Keratinocyte (primary cell): ENCODE data around the gene TAOK1. TPM values are rescaled to one million over a fixed set of nuclear protein-coding genes. Genes with fewer than 3 reads are reported as not detected.

ENCODE experiments used
- DNase-seq: peaks from one replicate; pipeline ENCODE4 v3.0.0-alpha.2; 2011; ENCODE audit warnings: low read depth, missing footprints, low spot score
- FAIRE-seq: peaks from 2 replicates; lab custom pipeline; 2011; peaks lifted over from hg19 to GRCh38; lab: Jason Lieb, UNC
- H2AFZ ChIP-seq: 2 replicates; pipeline ENCODE4 v1.6.0; 2012; ENCODE audit warnings: low read length, control low read depth, inconsistent platforms; ENCODE audit not compliant: control insufficient read depth
- H3K27ac ChIP-seq: 2 replicates; pipeline ENCODE4 v1.5.1; 2011; ENCODE audit warnings: low read length; ENCODE audit not compliant: control insufficient read depth, insufficient read depth
- H3K27me3 ChIP-seq: 3 replicates; pipeline ENCODE4 v1.6.0; 2011; ENCODE audit warnings: low read length; ENCODE audit not compliant: control insufficient read depth, insufficient read depth; ENCODE audit errors: extremely low read depth
- H3K36me3 ChIP-seq, 2 experiments: 2 replicates in 1 of 2; 3 replicates in 1 of 2; pipeline ENCODE4 v1.5.1; 2011; ENCODE audit warnings: low read length in 2 of 2, mild to moderate bottlenecking in 1 of 2; ENCODE audit not compliant: control insufficient read depth in 2 of 2, insufficient read depth in 2 of 2; ENCODE audit errors: extremely low read depth in 1 of 2
- H3K4me1 ChIP-seq: 3 replicates; pipeline ENCODE4 v1.5.1; 2011; ENCODE audit warnings: low read length; ENCODE audit not compliant: control insufficient read depth, insufficient read depth; ENCODE audit errors: extremely low read depth
- H3K4me2 ChIP-seq: 3 replicates; pipeline ENCODE4 v1.6.0; 2011; ENCODE audit warnings: low read depth, low read length; ENCODE audit not compliant: control insufficient read depth, insufficient read depth; ENCODE audit errors: extremely low read depth
- H3K4me3 ChIP-seq, 3 experiments: fragments of 200-600 bp in 1 of 3; sonication (generic) in 1 of 3; 2 replicates in 2 of 3; 3 replicates in 1 of 3; pipeline ENCODE4 v1.5.1; 2011 to 2016; ENCODE audit warnings: low read length in 3 of 3, mild to moderate bottlenecking in 3 of 3, control low read depth in 2 of 3, inconsistent platforms in 1 of 3, low read depth in 1 of 3, mixed read lengths in 1 of 3, mixed run types in 1 of 3, moderate library complexity in 1 of 3; ENCODE audit not compliant: control insufficient read depth in 2 of 3, insufficient read depth in 2 of 3; ENCODE audit errors: extremely low read depth in 1 of 3
- H3K79me2 ChIP-seq: 2 replicates; pipeline ENCODE4 v1.6.0; 2012; ENCODE audit warnings: low read length; ENCODE audit not compliant: control insufficient read depth, insufficient read depth
- H3K9ac ChIP-seq: 3 replicates; pipeline ENCODE4 v1.6.0; 2011; ENCODE audit warnings: low read length; ENCODE audit not compliant: control insufficient read depth, insufficient read depth; ENCODE audit errors: extremely low read depth
- H3K9me1 ChIP-seq: 3 replicates; pipeline ENCODE4 v1.6.0; 2011; ENCODE audit warnings: low read length; ENCODE audit not compliant: control insufficient read depth, insufficient read depth; ENCODE audit errors: extremely low read depth
- H3K9me3 ChIP-seq: 2 replicates; pipeline ENCODE4 v1.5.1; 2012; ENCODE audit warnings: low read depth, low read length; ENCODE audit not compliant: control insufficient read depth
- H4K20me1 ChIP-seq: 3 replicates; pipeline ENCODE4 v1.6.0; 2011; ENCODE audit warnings: low read length; ENCODE audit not compliant: control insufficient read depth, insufficient read depth; ENCODE audit errors: extremely low read depth
- CTCF ChIP-seq, 3 experiments: IDR thresholded peaks in 1 of 3; conservative IDR thresholded peaks in 1 of 3; optimal IDR thresholded peaks in 1 of 3; 2 replicates in 2 of 3; 3 replicates in 1 of 3; pipeline versions ENCODE3 to v1.5.1; 2011; ENCODE audit warnings: low read length in 3 of 3, mild to moderate bottlenecking in 3 of 3, moderate library complexity in 2 of 3, control low read depth in 1 of 3, inconsistent platforms in 1 of 3; ENCODE audit not compliant: insufficient read depth in 2 of 3; ENCODE audit errors: extremely low read depth in 1 of 3
- EZH2 ChIP-seq: IDR thresholded peaks from one replicate; pipeline ENCODE4 v1.6.1; 2012; ENCODE audit warnings: inconsistent platforms, mild to moderate bottlenecking, low read length, moderate library complexity
- dilution Hi-C: fragments of 300-500 bp; cut with MboI; formaldehyde crosslinking; loops from one replicate; pipeline ENCODE4 v1.7.0; 2020; ENCODE audit warnings: low sequenced_read_pairs; ENCODE audit not compliant: extremely low pct_ligation_motif_present
- polyA plus RNA-seq, 5 experiments: library from polyadenylated mRNA; depleted of rRNA in 3 of 5; stranded (reverse) in 3 of 5; stranded (forward) in 1 of 5; unstranded in 1 of 5; fragments of >200 nt; gene quantifications; 1 replicate in 1 of 5; 2 replicates in 3 of 5; 3 replicates in 1 of 5; pipeline versions ENCODE4 v1.2.1 to v1.2.3, GENCODE V29; 2011 to 2012; ENCODE audit warnings: missing spikeins in 2 of 5, low read depth in 1 of 5, low replicate concordance in 1 of 5
- small RNA-seq, 3 experiments: library from RNA; depleted of rRNA; stranded (forward); fragments of <200 nt; gene quantifications; one replicate each; pipeline ENCODE3, GENCODE V24; 2012; ENCODE audit warnings: low read depth in 3 of 3, low replicate concordance in 1 of 3; ENCODE audit not compliant: insufficient read length in 3 of 3

TAOK1 gene
- polyA plus RNA-seq, 1 donor (not counting 4 experiments of a cell fraction or from before 2014, with no cell fraction given) = 26.7 TPM

GRCh38 chr17:29597361-29598172 is 207.4 kb downstream of the TAOK1 start:
- Histone ChIP-seq H4K20me1 (no peaks in the 10 kb centered on the region), H3K9me1 (peaks cover 2% of the 10 kb centered on the region), H3K27ac (no peak overlapping the region), H3K79me2 (peaks cover 21% of the 10 kb centered on the region), H2AFZ (no peak overlapping the region), H3K4me1 (peaks cover 16% of the 10 kb centered on the region), H3K4me3 (no peak overlapping the region), H3K27me3 (no peaks in the 10 kb centered on the region), H3K9ac (no peak overlapping the region), H3K36me3 (no peaks in the 10 kb centered on the region), H3K9me3 (no peaks in the 10 kb centered on the region), H3K4me2 (no peak overlapping the region)
- DNase-seq = no peak
- dilution Hi-C loops = no loop called here
- TF ChIP-seq CTCF (optimal IDR thresholded peaks at IDR 0.05 in 1 of 3, IDR thresholded peaks at IDR 0.05 in 1 of 3, conservative IDR thresholded peaks at IDR 0.05 in 1 of 3; ENCODE audit: extremely low read depth in 1 of 3, insufficient read depth in 2 of 3, low read length in 3 of 3) (no peak), EZH2 (no peak)
- FAIRE-seq = no peak

Small RNAs within 50 kb of the gene (small RNA-seq; reads per million reads assigned to genes)
- 0 reads per million in 3 experiments for gene RNU4-34P
- 0 reads per million in 3 experiments for gene RNU6-1034P
- 0 reads per million in 3 experiments for gene RNU6-711P

Other genes with a start within 250 kb of the TAOK1 start
- gene MYO18A, start 210.0 kb upstream of the TAOK1 start, polyA plus RNA-seq = 18.4 to 26.6 TPM (median 20.0 TPM) in 3 replicates
- gene CRYBA1, start 143.5 kb upstream of the TAOK1 start, polyA plus RNA-seq = not detected in 3 replicates
- 9.9 to 22.0 TPM (median 16.5 TPM) in 3 replicates for gene NUFIP2, start 96.2 kb upstream of the TAOK1 start, polyA plus RNA-seq
- gene ABHD15, start 176.7 kb downstream of the TAOK1 start, polyA plus RNA-seq = 6.2 to 6.9 TPM (median 6.8 TPM) in 3 replicates
- gene TP53I13, start 178.3 kb downstream of the TAOK1 start, polyA plus RNA-seq = 11.9 to 34.7 TPM (median 14.5 TPM) in 3 replicates
- gene GIT1, start 199.3 kb downstream of the TAOK1 start, polyA plus RNA-seq = 35.9 to 42.7 TPM (median 37.9 TPM) in 3 replicates
- 3.7 to 6.5 TPM (median 5.0 TPM) in 3 replicates for gene ANKRD13B, start 202.8 kb downstream of the TAOK1 start, polyA plus RNA-seq
- gene CORO6, start 232.5 kb downstream of the TAOK1 start, polyA plus RNA-seq = 20.5 to 50.9 TPM (median 28.8 TPM) in 3 replicates